ENCODE results near the gene LCE3E. TPM values are rescaled to one million over a fixed set of nuclear protein-coding genes. Genes with fewer than 3 reads are reported as not detected.
"Not testable (repeated sequence)": the region's sequence is repeated elsewhere in the genome, so short reads cannot be mapped to it uniquely, and the experiment has no call there.

LCE3E gene, protein sequence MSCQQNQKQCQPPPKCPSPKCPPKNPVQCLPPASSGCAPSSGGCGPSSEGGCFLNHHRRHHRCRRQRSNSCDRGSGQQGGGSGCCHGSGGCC
- total RNA-seq = under 1 TPM in 1 of 8 experiments, not detected in 7; 0.81 TPM

- H3K4me1 ChIP-seq (replicated peaks in 1 of 2) = no peaks in the 10 kb centered on the region
- H3K4me3 ChIP-seq = no peak within 1 kb of the TSS
- 56 to 80% (median 68%) methylated on average over 1 of the region's 1 CpG; no CpG with 5 or more reads in 6 of the 10 experiments for WGBS, 10 experiments
- in situ Hi-C loops (cut with MboI; ENCODE audit: low pct_unique_long_range_greater_than_20kb in 2 of 9, low sequenced_read_pairs in 9 of 9, unreplicated experiment in 9 of 9) = loop anchor here in 1 of 9 experiments (10.0 kb wide), 1 partner anchor 58 kb away; the partner anchor contains the start of gene LCE3A
- peak in 2 of 8 experiments; percentile 32 to 35 for ATAC-seq (replicated peaks in 6 of 8)
- H3K27ac ChIP-seq = no peak within 1 kb of the TSS
These were observed at the start of gene LCE3E for GRCh38 chr1:152566681-152567080. LCE3E (minus strand) TSS chr1:152566780; CDS start chr1:152566208, 572 bp downstream.

DNA sequence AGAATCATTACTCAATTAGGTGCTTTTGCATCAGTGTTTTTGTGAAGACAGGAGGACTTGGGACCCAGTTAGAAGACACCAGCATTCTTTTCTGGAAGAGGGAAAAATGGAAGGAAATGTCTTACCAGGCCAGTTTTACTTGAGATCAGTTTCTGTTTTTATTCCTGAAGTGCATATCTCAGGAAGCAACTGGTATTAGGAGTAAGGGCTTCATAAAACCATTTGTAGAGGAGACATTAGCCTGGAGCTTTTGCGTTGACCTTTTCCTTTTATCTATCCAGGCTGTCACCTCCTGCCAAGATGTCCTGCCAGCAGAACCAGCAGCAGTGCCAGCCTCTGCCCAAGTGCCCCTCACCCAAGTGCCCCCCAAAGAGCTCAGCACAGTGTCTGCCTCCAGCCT lies 46.9 kb upstream of the LCE3E start, which contains the start of gene LCE3B:
Gene LCE3B, plus strand, starts transcription at position 301 of the 400 bp plus-strand sequence. Its CDS starts 0 bp downstream, at position 301.
- Histone ChIP-seq H3K27ac (no peak within 1 kb of the TSS), H3K4me3 (no peak within 1 kb of the TSS), H3K4me1 (replicated peaks in 1 of 2) (no peaks in the 10 kb centered on the region)
- in situ Hi-C loops (cut with MboI; ENCODE audit: low pct_unique_long_range_greater_than_20kb in 2 of 9, low sequenced_read_pairs in 9 of 9, unreplicated experiment in 9 of 9) = no loop called here
- ATAC-seq (replicated peaks in 6 of 8) = no peak
- WGBS, 10 experiments = 50 to 100% methylated on average over 1 of the region's 1 CpG; no CpG with 5 or more reads in 8 of the 10 experiments

DNA sequence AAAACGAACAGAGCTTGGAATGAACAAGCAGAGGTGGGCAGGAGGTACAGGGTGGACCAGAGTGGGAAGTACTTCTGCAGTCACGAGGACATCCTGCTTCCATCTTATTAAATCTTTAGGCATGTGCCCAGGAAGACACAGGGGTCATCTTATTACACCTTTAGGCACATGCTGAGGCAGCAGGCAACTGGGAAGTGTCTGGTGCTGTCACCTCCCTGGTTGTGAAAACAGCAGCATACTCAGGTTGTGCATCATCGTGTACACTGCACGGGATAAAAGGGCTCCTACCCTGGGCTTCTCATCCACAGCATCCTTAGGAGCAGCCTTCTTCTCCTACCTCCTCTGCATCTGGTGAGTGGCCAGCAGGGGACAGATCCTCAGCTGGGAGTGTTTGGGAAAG lies 33.4 kb upstream of the LCE3E start, which contains the start of gene LCE3C:
Gene LCE3C, plus strand, starts transcription at position 301 of the 400 bp plus-strand sequence. CDS start 498 bp downstream, outside the sequence.
- no peaks in the 10 kb centered on the region for H3K4me1 ChIP-seq (replicated peaks in 1 of 2)
- ATAC-seq (replicated peaks in 6 of 8) = no peak
- whole genome bisulfite sequencing, 10 experiments = 19 to 20% methylated on average over 2 to 4 of the region's 4 CpGs; no CpG with 5 or more reads in 8 of the 10 experiments
- H3K27ac ChIP-seq = no peak within 1 kb of the TSS
- H3K4me3 ChIP-seq = no peak within 1 kb of the TSS
- in situ Hi-C loops (cut with MboI; ENCODE audit: low pct_unique_long_range_greater_than_20kb in 2 of 9, low sequenced_read_pairs in 9 of 9, unreplicated experiment in 9 of 9) = no loop called here

- no peak for ATAC-seq (replicated peaks in 6 of 8)
- H3K27ac ChIP-seq = no peak overlapping the region
- in situ Hi-C loops (cut with MboI; ENCODE audit: low pct_unique_long_range_greater_than_20kb in 2 of 9, low sequenced_read_pairs in 9 of 9, unreplicated experiment in 9 of 9) = no loop called here
- 0 to 80% (median 56%) methylated on average over 1 to 2 of the region's 2 CpGs; no CpG with 5 or more reads in 6 of the 10 experiments for WGBS, 10 experiments
- no peaks in the 10 kb centered on the region for H3K4me1 ChIP-seq (replicated peaks in 1 of 2)
- no peak overlapping the region for H3K4me3 ChIP-seq
These were observed 30.4 kb upstream of the LCE3E start for GRCh38 chr1:152596986-152597385.

DNA sequence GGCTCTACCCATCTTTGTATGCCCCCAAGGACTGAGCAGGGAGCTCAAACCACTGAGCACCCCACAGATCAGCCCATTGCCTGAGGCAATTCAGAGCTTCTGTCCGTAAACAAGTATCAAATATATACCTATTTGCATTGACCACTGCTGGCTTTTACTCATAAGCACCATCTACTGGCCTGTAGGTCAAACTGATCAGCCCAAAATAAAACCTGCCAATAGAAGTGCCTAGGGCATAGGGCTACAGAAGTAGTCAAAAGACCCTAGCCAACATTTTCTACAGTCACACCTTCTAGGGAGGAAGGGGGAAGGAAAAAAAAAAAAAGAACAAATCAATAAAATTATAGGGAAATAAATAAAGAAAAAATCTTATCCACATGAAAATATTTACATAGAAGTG lies 19.0 kb upstream of the LCE3E start:
- H3K4me1 ChIP-seq (replicated peaks in 1 of 2) = no peaks in the 10 kb centered on the region
- no peak for ATAC-seq (replicated peaks in 6 of 8)
- 0 to 45% (median 40%) methylated on average over 1 of the region's 1 CpG; no CpG with 5 or more reads in 7 of the 10 experiments for WGBS, 10 experiments
- H3K27ac ChIP-seq = no peak overlapping the region
- in situ Hi-C loops (cut with MboI; ENCODE audit: low pct_unique_long_range_greater_than_20kb in 2 of 9, low sequenced_read_pairs in 9 of 9, unreplicated experiment in 9 of 9) = no loop called here
- H3K4me3 ChIP-seq = no peak overlapping the region

DNA sequence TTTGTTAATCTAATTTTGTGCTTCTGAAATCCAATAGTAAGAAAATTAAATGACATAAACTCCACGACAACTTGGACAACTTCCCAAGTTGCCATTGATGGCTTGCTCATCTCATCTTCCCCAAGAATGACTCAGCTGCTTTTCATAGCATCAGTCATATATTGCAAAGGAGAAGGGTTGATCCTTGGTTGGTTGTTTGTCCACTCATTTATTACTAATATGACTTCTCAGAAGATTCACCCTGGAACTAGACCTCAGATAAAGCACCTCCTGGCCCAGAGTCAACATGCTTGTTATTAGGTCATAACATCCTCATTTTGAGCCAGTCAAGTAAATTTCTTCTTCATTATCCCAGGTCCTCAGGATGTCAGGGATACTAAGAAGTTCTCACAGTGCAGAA lies 16.1 kb upstream of the LCE3E start:
- 0 to 100% (median 15%) methylated on average over 1 of the region's 1 CpG; no CpG with 5 or more reads in 3 of the 10 experiments for WGBS, 10 experiments

DNA sequence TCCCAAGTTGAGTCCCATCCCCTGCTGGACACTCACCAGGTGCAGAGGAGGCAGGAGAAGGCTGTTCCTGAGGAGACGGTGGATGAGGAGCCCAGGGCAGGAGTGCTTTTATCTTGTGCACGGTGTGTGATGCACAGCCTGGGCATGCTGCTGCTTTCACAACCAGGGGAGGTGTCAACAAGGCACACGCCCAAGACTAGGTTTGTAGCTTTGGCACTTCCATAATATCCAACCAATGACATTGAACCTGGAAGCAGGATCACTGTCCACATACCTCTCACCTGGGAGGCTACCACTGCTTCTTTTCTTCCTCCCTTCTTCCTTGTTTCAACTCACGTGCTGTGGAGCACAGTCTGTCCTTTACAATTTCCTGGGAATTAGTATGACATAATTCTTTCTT lies 13.9 kb upstream of the LCE3E start, which contains the start of gene LCE3D:
Gene LCE3D, minus strand, starts transcription at position 84 of the 400 bp plus-strand sequence. CDS start 580 bp downstream, outside the sequence.
- H3K27ac ChIP-seq = no peak within 1 kb of the TSS
- WGBS, 10 experiments = 0 to 67% (median 14%) methylated on average over 1 to 4 of the region's 4 CpGs; no CpG with 5 or more reads in 1 of the 10 experiments
- ATAC-seq (replicated peaks in 6 of 8) = no peak
- in situ Hi-C loops (cut with MboI; ENCODE audit: low pct_unique_long_range_greater_than_20kb in 2 of 9, low sequenced_read_pairs in 9 of 9, unreplicated experiment in 9 of 9) = no loop called here
- H3K4me1 ChIP-seq (replicated peaks in 1 of 2) = no peaks in the 10 kb centered on the region
- H3K4me3 ChIP-seq = no peak within 1 kb of the TSS

More for the DNA sequence above, 16.1 kb upstream of the LCE3E start:
- Histone ChIP-seq H3K4me3 (no peak overlapping the region), H3K27ac (no peak overlapping the region), H3K4me1 (replicated peaks in 1 of 2) (no peaks in the 10 kb centered on the region)
- in situ Hi-C loops (cut with MboI; ENCODE audit: low pct_unique_long_range_greater_than_20kb in 2 of 9, low sequenced_read_pairs in 9 of 9, unreplicated experiment in 9 of 9) = no loop called here
- no peak for ATAC-seq (replicated peaks in 6 of 8)

- in situ Hi-C loops (cut with MboI; ENCODE audit: low pct_unique_long_range_greater_than_20kb in 2 of 9, low sequenced_read_pairs in 9 of 9, unreplicated experiment in 9 of 9) = loop anchor here in 1 of 9 experiments (10.0 kb wide), 1 partner anchor 45 kb away; the partner anchor contains the start of gene LCE3A
- 0 to 80% (median 30%) methylated on average over 1 to 2 of the region's 9 CpGs; no CpG with 5 or more reads in 7 of the 10 experiments for WGBS, 10 experiments
- H3K4me1 ChIP-seq (replicated peaks in 1 of 2); ATAC-seq (replicated peaks in 6 of 8); H3K27ac ChIP-seq; H3K4me3 ChIP-seq: not testable (repeated sequence)
These were observed 12.9 kb upstream of the LCE3E start for GRCh38 chr1:152579526-152579925.

- WGBS, 10 experiments = 0 to 100% (median 56%) methylated on average over 1 to 2 of the region's 2 CpGs; no CpG with 5 or more reads in 3 of the 10 experiments
- H3K4me1 ChIP-seq (replicated peaks in 1 of 2) = no peaks in the 10 kb centered on the region
- no peak for ATAC-seq (replicated peaks in 6 of 8)
- in situ Hi-C loops (cut with MboI; ENCODE audit: low pct_unique_long_range_greater_than_20kb in 2 of 9, low sequenced_read_pairs in 9 of 9, unreplicated experiment in 9 of 9) = loop anchor here in 1 of 9 experiments (10.0 kb wide), 1 partner anchor 48 kb away; the partner anchor contains the start of gene LCE3A
- no peak overlapping the region for H3K4me3 ChIP-seq
- H3K27ac ChIP-seq = no peak overlapping the region
These were observed 10.6 kb upstream of the LCE3E start for GRCh38 chr1:152577168-152577567.

DNA sequence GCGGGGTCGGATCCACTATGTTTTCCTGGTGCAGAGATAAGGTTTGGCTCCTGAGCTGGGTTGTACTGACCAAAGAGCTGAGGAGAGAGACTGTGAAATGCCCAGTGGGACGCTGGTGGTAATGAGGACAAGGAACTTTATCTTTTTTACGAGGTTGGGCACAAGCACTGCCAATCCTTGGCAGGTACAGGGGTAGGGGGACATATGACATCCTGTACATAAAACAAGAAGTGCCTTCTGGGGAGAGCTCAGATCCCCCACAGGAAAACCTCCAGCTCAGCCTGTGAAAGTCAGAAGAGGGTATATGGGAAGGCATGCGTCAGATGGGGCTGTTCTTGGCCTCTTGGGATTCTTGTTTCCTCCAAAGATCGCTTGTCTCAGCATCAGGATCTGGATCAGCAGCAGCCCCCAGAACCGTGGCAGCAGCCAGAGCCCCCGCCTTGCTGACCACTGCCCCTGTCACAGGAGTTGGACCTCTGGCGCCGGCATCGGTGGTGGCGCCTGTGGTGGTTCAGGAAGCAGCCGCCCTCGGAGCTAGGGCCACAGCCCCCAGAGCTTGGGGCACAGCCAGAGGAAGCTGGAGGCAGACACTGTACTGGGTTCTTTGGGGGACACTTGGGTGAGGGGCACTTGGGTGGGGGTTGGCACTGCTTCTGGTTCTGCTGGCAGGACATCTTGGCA lies 905 bp downstream of the LCE3E start:
- in situ Hi-C loops (cut with MboI; ENCODE audit: low pct_unique_long_range_greater_than_20kb in 2 of 9, low sequenced_read_pairs in 9 of 9, unreplicated experiment in 9 of 9) = loop anchor here in 1 of 9 experiments (10.0 kb wide), 1 partner anchor 59 kb away; the partner anchor contains the start of gene LCE3A
- 0 to 81% (median 16%) methylated on average over 1 to 7 of the region's 14 CpGs; no CpG with 5 or more reads in 3 of the 10 experiments for WGBS, 10 experiments
- ATAC-seq (replicated peaks in 6 of 8) = no peak

DNA sequence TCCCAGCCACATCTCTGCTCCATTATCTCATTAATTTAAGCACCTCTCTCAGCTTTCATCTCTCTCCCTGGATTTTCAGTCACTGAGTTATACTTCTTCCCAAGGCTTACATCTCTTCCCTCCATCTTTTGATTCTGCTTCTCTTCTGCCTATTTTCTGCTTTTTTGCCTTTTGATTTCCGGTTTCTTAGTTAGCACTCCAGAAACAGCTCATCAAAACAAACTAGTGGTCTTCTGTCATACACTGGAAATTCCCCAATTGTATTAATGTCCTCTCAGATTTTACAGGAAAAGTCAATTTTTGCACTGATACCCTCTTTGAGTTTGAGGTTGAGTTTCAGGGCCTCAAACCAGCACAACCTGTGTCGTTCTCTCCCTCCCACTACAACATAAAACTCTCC lies 1.5 kb downstream of the LCE3E start:
- ATAC-seq (replicated peaks in 6 of 8) = no peak

More for the DNA sequence above, 905 bp downstream of the LCE3E start:
- Histone ChIP-seq H3K4me1 (replicated peaks in 1 of 2) (no peaks in the 10 kb centered on the region), H3K4me3 (no peak overlapping the region), H3K27ac (no peak overlapping the region)

DNA sequence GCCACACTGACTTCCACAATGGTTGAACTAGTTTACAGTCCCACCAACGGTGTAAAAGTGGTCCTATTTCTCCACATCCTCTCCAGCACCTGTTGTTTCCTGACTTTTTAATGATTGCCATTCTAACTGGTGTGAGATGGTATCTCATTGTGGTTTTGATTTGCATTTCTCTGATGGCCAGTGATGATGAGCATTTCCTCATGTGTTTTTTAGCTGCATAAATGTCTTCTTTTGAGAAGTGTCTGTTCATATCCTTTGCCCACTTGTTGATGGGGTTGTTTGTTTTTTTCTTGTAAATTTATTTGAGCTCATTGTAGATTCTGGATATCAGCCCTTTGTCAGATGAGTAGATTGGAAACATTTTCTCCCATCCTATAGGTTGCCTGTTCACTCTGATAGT lies 18.2 kb downstream of the LCE3E start:
- ATAC-seq (replicated peaks in 6 of 8); H3K4me3 ChIP-seq; H3K27ac ChIP-seq; in situ Hi-C loops (cut with MboI; ENCODE audit: low pct_unique_long_range_greater_than_20kb in 2 of 9, low sequenced_read_pairs in 9 of 9, unreplicated experiment in 9 of 9); H3K4me1 ChIP-seq (replicated peaks in 1 of 2): not testable (repeated sequence)
- WGBS, 10 experiments = no CpG with 5 or more reads among the region's 1 CpG

More for the DNA sequence above, 1.5 kb downstream of the LCE3E start:
- Histone ChIP-seq H3K4me1 (replicated peaks in 1 of 2) (no peaks in the 10 kb centered on the region), H3K27ac (no peak overlapping the region), H3K4me3 (no peak overlapping the region)
- 0 to 78% (median 27%) methylated on average over 1 to 2 of the region's 2 CpGs for WGBS, 10 experiments
- in situ Hi-C loops (cut with MboI; ENCODE audit: low pct_unique_long_range_greater_than_20kb in 2 of 9, low sequenced_read_pairs in 9 of 9, unreplicated experiment in 9 of 9) = loop anchor here in 1 of 9 experiments (10.0 kb wide), 1 partner anchor 60 kb away; the partner anchor contains the start of gene LCE3A

DNA sequence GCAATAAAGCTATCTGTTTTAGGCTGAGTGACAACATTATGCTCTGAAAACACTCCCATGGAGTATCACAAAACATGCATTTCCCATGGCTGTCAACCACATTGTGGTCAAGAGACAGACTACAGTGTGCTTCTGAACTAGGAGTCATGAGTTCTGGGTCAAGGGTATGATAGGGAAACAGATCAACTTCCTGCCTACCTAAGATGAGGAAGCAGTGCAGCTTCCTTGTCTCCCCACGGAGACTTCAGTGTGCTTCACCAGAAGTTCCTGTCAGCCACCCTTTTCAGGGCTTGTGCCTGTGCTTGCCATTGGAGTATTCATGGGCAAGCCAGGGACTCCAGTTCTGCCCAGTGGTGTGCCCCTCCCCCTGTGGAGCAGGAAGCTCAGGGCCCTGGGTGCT lies 19.9 kb downstream of the LCE3E start:
- ATAC-seq (replicated peaks in 6 of 8) = no peak

More for the DNA sequence above, 19.9 kb downstream of the LCE3E start:
- no peaks in the 10 kb centered on the region for H3K4me1 ChIP-seq (replicated peaks in 1 of 2)
- 0 to 56% (median 15%) methylated on average over 1 of the region's 1 CpG; no CpG with 5 or more reads in 6 of the 10 experiments for WGBS, 10 experiments
- in situ Hi-C loops (cut with MboI; ENCODE audit: low pct_unique_long_range_greater_than_20kb in 2 of 9, low sequenced_read_pairs in 9 of 9, unreplicated experiment in 9 of 9) = no loop called here
- no peak overlapping the region for H3K27ac ChIP-seq
- H3K4me3 ChIP-seq = no peak overlapping the region

All from motor neuron (in vitro differentiated cells).